HUES6 (cell line): ENCODE data around the gene PAN2.
"Not testable (repeated sequence)": the region's sequence is repeated elsewhere in the genome, so short reads cannot be mapped to it uniquely, and the experiment has no call there.

Experiments used
- H3K27ac ChIP-seq: 2 replicates; pipeline ENCODE4 v1.7.0; 2013; ENCODE audit warnings: low read depth, mild to moderate bottlenecking, low read length, inconsistent platforms
- H3K27me3 ChIP-seq: 2 replicates; pipeline ENCODE4 v1.6.1; 2013; ENCODE audit warnings: low read length; ENCODE audit not compliant: control insufficient read depth, insufficient read depth
- H3K36me3 ChIP-seq: 2 replicates; pipeline ENCODE4 v1.6.1; 2013; ENCODE audit warnings: low read length; ENCODE audit not compliant: control insufficient read depth, insufficient read depth
- H3K4me1 ChIP-seq: 2 replicates; pipeline ENCODE4 v1.6.1; 2013; ENCODE audit warnings: low read length; ENCODE audit not compliant: control insufficient read depth, insufficient read depth
- H3K4me3 ChIP-seq: 2 replicates; pipeline ENCODE4 v1.5.1; 2013; ENCODE audit warnings: low read depth, low read length
- H3K9ac ChIP-seq: one replicate; pipeline ENCODE4 v1.6.1; 2013; ENCODE audit warnings: mild to moderate bottlenecking, low read length
- H3K9me3 ChIP-seq: 2 replicates; pipeline ENCODE4 v1.6.1; 2013; ENCODE audit warnings: low read depth, low read length; ENCODE audit not compliant: control insufficient read depth, insufficient read depth

PAN2 gene

GRCh38 chr12:56361487-56362129, 27.8 kb upstream of the PAN2 start:
- no peaks in the 10 kb centered on the region for H3K36me3 ChIP-seq
- H3K9me3 ChIP-seq: no peaks in the 10 kb centered on the region
- no peak overlapping the region for H3K27ac ChIP-seq
- peak overlapping the region; percentile 80; the same call in 1 of the 2 replicates for H3K4me3 ChIP-seq
- no peak overlapping the region for H3K9ac ChIP-seq
- H3K4me1 ChIP-seq: no peaks in the 10 kb centered on the region
- no peaks in the 10 kb centered on the region; the same call in 1 of the 2 replicates for H3K27me3 ChIP-seq

GRCh38 chr12:56359851-56360767, 26.3 kb upstream of the PAN2 start, which contains the start of gene STAT2:
TSS of gene STAT2 (minus strand) at chr12:56360107. CDS start at chr12:56356571, 3,536 bp downstream.
- Histone ChIP-seq H3K9ac (peak within 1 kb of the TSS; percentile 59), H3K36me3 (peaks cover 13% of the 10 kb centered on the region), H3K4me3 (peak within 1 kb of the TSS; percentile 80), H3K27me3 (no peaks in the 10 kb centered on the region; the same call in 1 of the 2 replicates), H3K4me1 (no peaks in the 10 kb centered on the region), H3K9me3 (no peaks in the 10 kb centered on the region), H3K27ac (peak within 1 kb of the TSS; percentile 13; the same call in 1 of the 2 replicates)

GRCh38 chr12:56358836-56359532, 25.2 kb upstream of the PAN2 start:
- Histone ChIP-seq H3K27me3 (no peaks in the 10 kb centered on the region; the same call in 1 of the 2 replicates), H3K9me3 (no peaks in the 10 kb centered on the region), H3K4me1 (no peaks in the 10 kb centered on the region), H3K9ac (peak overlapping the region; percentile 56), H3K27ac (no peak overlapping the region), H3K4me3 (peak overlapping the region; percentile 80), H3K36me3 (peaks cover 23% of the 10 kb centered on the region)

GRCh38 chr12:56351325-56351724, 17.5 kb upstream of the PAN2 start:
- no peak overlapping the region for H3K27ac ChIP-seq
- H3K4me1 ChIP-seq: no peaks in the 10 kb centered on the region
- no peak overlapping the region for H3K9ac ChIP-seq
- H3K4me3 ChIP-seq: no peak overlapping the region
- no peaks in the 10 kb centered on the region for H3K9me3 ChIP-seq
- no peaks in the 10 kb centered on the region for H3K27me3 ChIP-seq
- H3K36me3 ChIP-seq: peaks cover 85% of the 10 kb centered on the region

- no peaks in the 10 kb centered on the region for H3K9me3 ChIP-seq
- peaks cover 85% of the 10 kb centered on the region for H3K36me3 ChIP-seq
- no peaks in the 10 kb centered on the region for H3K4me1 ChIP-seq
- H3K27me3 ChIP-seq: no peaks in the 10 kb centered on the region
- no peak overlapping the region for H3K4me3 ChIP-seq
- H3K27ac ChIP-seq: no peak overlapping the region
- H3K9ac ChIP-seq: no peak overlapping the region
Measured at GRCh38 chr12:56350662-56351061, 16.9 kb upstream of the PAN2 start.

GRCh38 chr12:56348776-56349175, 15.0 kb upstream of the PAN2 start:
- H3K9ac ChIP-seq: no peak overlapping the region
- no peak overlapping the region for H3K4me3 ChIP-seq
- H3K27ac ChIP-seq: no peak overlapping the region
- no peaks in the 10 kb centered on the region for H3K9me3 ChIP-seq
- H3K27me3 ChIP-seq: no peaks in the 10 kb centered on the region
- peaks cover 77% of the 10 kb centered on the region for H3K36me3 ChIP-seq
- no peaks in the 10 kb centered on the region for H3K4me1 ChIP-seq

- not testable (repeated sequence) for H3K9ac ChIP-seq, H3K27me3 ChIP-seq, H3K27ac ChIP-seq, H3K9me3 ChIP-seq, H3K4me3 ChIP-seq, H3K4me1 ChIP-seq
- peaks cover 78% of the 10 kb centered on the region for H3K36me3 ChIP-seq
Measured at GRCh38 chr12:56347255-56347654, 13.5 kb upstream of the PAN2 start.

GRCh38 chr12:56346675-56347074, 12.9 kb upstream of the PAN2 start:
- Histone ChIP-seq H3K27ac (no peak overlapping the region), H3K36me3 (peaks cover 77% of the 10 kb centered on the region), H3K4me1 (no peaks in the 10 kb centered on the region), H3K27me3 (no peaks in the 10 kb centered on the region), H3K4me3 (no peak overlapping the region), H3K9me3 (no peaks in the 10 kb centered on the region), H3K9ac (no peak overlapping the region)

- H3K4me3 ChIP-seq, H3K27me3 ChIP-seq, H3K9me3 ChIP-seq, H3K9ac ChIP-seq, H3K27ac ChIP-seq: not testable (repeated sequence)
- Histone ChIP-seq H3K4me1 (peaks cover 19% of the 10 kb centered on the region), H3K36me3 (peaks cover 45% of the 10 kb centered on the region)
Measured at GRCh38 chr12:56342290-56342689, 8.5 kb upstream of the PAN2 start.

GRCh38 chr12:56341616-56342015, 7.8 kb upstream of the PAN2 start:
- H3K9me3 ChIP-seq: no peaks in the 10 kb centered on the region
- H3K27ac ChIP-seq: no peak overlapping the region
- peaks cover 23% of the 10 kb centered on the region for H3K4me1 ChIP-seq
- peaks cover 38% of the 10 kb centered on the region for H3K36me3 ChIP-seq
- no peaks in the 10 kb centered on the region for H3K27me3 ChIP-seq
- H3K9ac ChIP-seq: no peak overlapping the region
- H3K4me3 ChIP-seq: no peak overlapping the region

- Histone ChIP-seq H3K9ac (peak overlapping the region; percentile 79), H3K27ac (peak overlapping the region; percentile 73), H3K4me1 (peaks cover 31% of the 10 kb centered on the region), H3K9me3 (no peaks in the 10 kb centered on the region), H3K27me3 (no peaks in the 10 kb centered on the region), H3K36me3 (peaks cover 23% of the 10 kb centered on the region), H3K4me3 (peak overlapping the region; percentile 49)
Measured at GRCh38 chr12:56339158-56339422, 5.3 kb upstream of the PAN2 start.
